ENCODE results near the gene PLA2G4E.
A peak's percentile ranks its signal among the peaks of the same experiment; 100 is the strongest.

The PLA2G4E gene

DNA sequence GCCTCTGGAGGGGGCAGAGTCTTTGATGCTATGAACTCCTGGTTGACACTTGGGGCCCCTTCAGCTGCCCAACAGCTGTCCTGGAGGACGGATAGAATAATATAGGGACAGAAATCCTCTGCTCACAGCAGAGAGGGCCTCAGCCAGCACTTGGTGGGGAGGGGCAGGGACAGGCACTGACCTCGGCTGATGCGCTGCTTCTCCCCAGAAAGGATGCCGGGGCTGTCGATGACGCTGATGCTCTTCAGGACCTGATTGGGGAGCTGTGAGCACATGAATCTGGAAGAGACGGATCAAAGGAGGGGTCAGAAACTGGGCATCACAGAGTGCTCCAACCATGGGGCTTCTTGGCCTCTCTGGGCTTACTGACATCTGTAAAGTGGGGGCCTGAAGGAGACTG, 78.0 kb downstream of the PLA2G4E start:
- no peak for DNase-seq
- TF ChIP-seq, protein P1, sequence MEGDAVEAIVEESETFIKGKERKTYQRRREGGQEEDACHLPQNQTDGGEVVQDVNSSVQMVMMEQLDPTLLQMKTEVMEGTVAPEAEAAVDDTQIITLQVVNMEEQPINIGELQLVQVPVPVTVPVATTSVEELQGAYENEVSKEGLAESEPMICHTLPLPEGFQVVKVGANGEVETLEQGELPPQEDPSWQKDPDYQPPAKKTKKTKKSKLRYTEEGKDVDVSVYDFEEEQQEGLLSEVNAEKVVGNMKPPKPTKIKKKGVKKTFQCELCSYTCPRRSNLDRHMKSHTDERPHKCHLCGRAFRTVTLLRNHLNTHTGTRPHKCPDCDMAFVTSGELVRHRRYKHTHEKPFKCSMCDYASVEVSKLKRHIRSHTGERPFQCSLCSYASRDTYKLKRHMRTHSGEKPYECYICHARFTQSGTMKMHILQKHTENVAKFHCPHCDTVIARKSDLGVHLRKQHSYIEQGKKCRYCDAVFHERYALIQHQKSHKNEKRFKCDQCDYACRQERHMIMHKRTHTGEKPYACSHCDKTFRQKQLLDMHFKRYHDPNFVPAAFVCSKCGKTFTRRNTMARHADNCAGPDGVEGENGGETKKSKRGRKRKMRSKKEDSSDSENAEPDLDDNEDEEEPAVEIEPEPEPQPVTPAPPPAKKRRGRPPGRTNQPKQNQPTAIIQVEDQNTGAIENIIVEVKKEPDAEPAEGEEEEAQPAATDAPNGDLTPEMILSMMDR (IDR thresholded peaks at IDR 0.05; ENCODE audit: low read depth, low read length, missing control alignments): no peak
- Histone ChIP-seq H3K4me3 (ENCODE audit: low read depth, low read length) (no peak overlapping the region), H3K27me3 (replicated peaks) (no peaks in the 10 kb centered on the region), H3K27ac (no peak overlapping the region), H3K36me3 (replicated peaks) (peaks cover 2% of the 10 kb centered on the region)
- in situ Hi-C loops (cut with HindIII; ENCODE audit: low pct_ligation_motif_present, low sequenced_read_pairs): no loop called here

DNA sequence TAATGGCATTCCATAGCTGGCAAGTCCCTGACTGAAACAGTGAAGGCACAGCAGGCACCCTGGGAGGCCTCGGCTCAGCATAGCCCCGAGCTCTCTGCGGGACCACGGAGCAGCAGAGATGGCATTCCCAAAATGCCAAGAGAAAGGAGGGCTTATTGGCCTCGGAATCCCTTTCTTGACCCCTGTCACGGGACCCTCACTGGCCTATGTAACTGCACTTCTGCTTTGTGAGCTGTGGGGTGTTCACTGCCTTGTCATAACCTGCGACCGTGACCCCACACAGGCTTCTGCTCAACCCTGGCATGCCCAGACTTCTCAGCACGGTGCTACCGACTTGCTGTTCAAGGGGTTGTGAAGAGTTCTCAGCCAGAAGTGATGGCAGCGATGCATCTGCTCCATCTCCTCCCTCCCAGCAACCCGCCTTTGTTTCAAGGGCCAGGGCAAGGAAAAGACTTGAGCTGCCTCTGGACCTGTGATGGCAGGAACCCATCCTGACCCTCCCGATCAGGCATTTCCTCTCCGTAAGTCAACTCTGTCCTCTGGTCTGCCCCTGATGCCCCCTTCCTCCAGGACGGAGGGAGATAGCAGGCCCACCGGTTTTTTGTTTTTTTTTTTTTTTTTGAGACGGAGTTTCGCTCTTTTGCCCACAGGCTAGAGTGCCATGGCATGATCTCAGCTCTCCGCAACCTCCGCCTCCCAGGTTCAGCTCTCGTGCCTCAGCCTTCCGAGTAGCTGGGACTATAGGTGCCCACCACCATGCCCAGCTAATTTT, 79.0 kb downstream of the PLA2G4E start:
- TF ChIP-seq, protein P1 (IDR thresholded peaks at IDR 0.05; ENCODE audit: low read depth, low read length, missing control alignments): no peak
- Histone ChIP-seq H3K27me3 (replicated peaks) (no peaks in the 10 kb centered on the region), H3K36me3 (replicated peaks) (peaks cover 2% of the 10 kb centered on the region), H3K27ac (no peak overlapping the region), H3K4me3 (ENCODE audit: low read depth, low read length) (no peak overlapping the region)
- in situ Hi-C loops (cut with HindIII; ENCODE audit: low pct_ligation_motif_present, low sequenced_read_pairs): no loop called here
- no peak for DNase-seq

DNA sequence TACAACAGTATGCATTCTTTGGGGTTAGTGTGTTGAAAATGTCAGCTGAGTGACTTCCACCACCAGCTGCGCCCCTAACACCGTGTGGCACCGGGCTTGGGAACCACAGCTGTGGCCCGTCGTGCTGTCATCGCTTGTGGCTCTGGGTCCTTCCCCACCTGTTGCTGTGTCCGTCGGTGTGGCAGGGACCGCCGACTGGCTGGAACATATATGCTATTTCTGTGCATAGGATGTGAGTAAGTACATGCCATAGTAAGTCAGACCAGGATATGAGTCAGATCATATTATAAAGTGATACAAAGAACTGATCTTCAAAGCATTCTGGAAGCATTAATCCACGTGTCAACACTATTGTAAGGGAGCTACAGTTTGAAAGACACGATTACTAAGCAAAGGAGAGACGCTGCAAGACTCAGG, 80.4 kb downstream of the PLA2G4E start:
- H3K27ac ChIP-seq: peak overlapping the region; percentile 48
- in situ Hi-C loops (cut with HindIII; ENCODE audit: low pct_ligation_motif_present, low sequenced_read_pairs): no loop called here
- peaks cover 2% of the 10 kb centered on the region for H3K36me3 ChIP-seq (replicated peaks)
- H3K27me3 ChIP-seq (replicated peaks): no peaks in the 10 kb centered on the region
- H3K4me3 ChIP-seq (ENCODE audit: low read depth, low read length): no peak overlapping the region
- DNase-seq: peak; percentile 59
- TF ChIP-seq, protein P1 (IDR thresholded peaks at IDR 0.05; ENCODE audit: low read depth, low read length, missing control alignments): no peak

DNA sequence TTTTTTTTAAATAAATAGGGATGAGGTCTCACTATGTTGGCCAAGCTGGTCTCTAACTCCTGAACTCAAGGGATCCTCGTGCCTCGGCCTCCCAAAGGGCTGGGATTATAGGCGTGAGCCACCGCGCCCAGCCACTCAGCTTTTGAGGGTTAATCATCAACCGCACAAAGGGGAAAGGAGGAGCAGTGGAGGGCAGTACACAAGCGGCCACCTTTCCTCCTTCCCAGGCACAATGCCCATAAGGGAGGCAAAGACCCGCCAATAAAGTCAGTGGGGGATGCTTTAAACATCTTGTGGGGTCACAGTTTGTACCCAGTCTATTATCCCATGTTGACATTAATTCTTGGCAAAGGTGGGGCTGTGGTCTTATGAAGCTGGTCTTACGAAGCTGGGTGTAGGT, 80.9 kb downstream of the PLA2G4E start:
- peak overlapping the region; percentile 48 for H3K27ac ChIP-seq

DNA sequence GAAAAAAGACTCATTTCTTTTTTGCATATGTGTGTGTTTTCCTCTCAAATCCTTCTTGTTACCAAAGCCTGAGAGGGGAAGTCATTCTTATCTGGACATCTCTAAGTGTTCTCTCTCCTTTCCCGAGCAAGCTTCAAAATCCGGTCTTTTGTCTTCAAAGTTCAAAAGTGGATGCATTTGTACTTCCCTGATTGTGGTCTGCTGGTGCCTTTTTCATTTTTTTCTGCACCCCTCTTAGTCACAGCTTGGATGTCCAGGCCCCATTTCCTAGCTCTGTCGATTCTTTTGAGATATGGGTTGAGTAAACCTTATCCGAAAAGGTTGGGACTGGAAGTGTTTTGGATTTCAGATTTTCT, 83.3 kb downstream of the PLA2G4E start:
- TF ChIP-seq, protein P1 (IDR thresholded peaks at IDR 0.05; ENCODE audit: low read depth, low read length, missing control alignments): no peak
- Histone ChIP-seq H3K27me3 (replicated peaks) (no peaks in the 10 kb centered on the region), H3K27ac (no peak overlapping the region), H3K36me3 (replicated peaks) (peaks cover 2% of the 10 kb centered on the region), H3K4me3 (ENCODE audit: low read depth, low read length) (no peak overlapping the region)
- in situ Hi-C loops (cut with HindIII; ENCODE audit: low pct_ligation_motif_present, low sequenced_read_pairs): no loop called here
- no peak for DNase-seq

More for the DNA sequence above, 80.9 kb downstream of the PLA2G4E start:
- Histone ChIP-seq H3K36me3 (replicated peaks) (peaks cover 2% of the 10 kb centered on the region), H3K27me3 (replicated peaks) (no peaks in the 10 kb centered on the region), H3K4me3 (ENCODE audit: low read depth, low read length) (no peak overlapping the region)
- in situ Hi-C loops (cut with HindIII; ENCODE audit: low pct_ligation_motif_present, low sequenced_read_pairs): no loop called here
- DNase-seq: no peak
- TF ChIP-seq, protein P1 (IDR thresholded peaks at IDR 0.05; ENCODE audit: low read depth, low read length, missing control alignments): no peak
